ENCODE measurements around the gene PRKCSH.
"Not testable (repeated sequence)": the region's sequence is repeated elsewhere in the genome, so short reads cannot be mapped to it uniquely, and the experiment has no call there.

Gene PRKCSH

GRCh38 chr19:11435057-11435832, at the start of gene PRKCSH, which contains the start of gene ODAD3:
Gene PRKCSH, plus strand, starts transcription at chr19:11435635. Its CDS starts 483 bp downstream, at chr19:11436118.
Gene ODAD3, minus strand, starts transcription at chr19:11435121. Its CDS starts 105 bp downstream, at chr19:11435016.
- peak; percentile 93 to 94 for DNase-seq (ENCODE audit: low read depth in 2 of 2)

- DNase-seq (ENCODE audit: low read depth in 2 of 2), result no peak
Observed at GRCh38 chr19:11387162-11388034, 48.0 kb upstream of the PRKCSH start.

GRCh38 chr19:11390359-11390758, 45.1 kb upstream of the PRKCSH start:
- DNase-seq (ENCODE audit: low read depth in 2 of 2), result no peak

DNA sequence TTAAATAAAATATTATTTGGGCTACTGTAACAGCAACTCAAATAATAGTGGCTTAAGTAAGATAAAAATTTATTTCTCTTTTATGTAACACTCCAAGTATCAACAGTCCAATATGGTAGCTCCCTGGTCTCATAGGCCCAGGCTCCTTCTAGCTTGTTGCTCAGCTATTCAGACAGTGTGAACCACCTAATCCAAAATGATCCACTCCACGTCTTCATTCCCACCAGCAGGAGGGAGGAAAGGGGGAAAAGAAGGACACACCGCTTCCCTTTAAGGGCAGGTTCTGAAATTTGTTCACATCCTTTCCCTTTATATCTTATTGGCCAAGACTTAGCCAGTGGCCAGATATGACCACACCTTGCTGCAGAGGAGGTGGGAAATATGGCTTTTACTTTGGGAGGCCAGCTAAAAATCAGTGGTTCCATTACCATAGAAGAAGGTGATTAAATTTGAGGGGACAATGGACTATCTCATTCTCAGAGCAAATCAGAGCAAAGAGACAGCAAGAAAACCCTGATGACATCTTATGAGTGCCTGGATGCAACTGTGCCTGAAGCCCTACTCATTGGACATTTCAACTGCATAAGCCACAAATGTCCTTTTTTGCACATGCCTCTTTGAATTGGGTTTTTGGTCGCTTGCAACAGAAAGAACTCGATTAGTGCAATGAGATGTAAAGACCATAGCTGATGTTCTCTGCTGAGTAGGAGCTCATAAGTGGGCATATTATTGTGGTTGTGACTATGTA, 44.3 kb upstream of the PRKCSH start:
- no peak for DNase-seq (ENCODE audit: low read depth in 2 of 2)

DNA sequence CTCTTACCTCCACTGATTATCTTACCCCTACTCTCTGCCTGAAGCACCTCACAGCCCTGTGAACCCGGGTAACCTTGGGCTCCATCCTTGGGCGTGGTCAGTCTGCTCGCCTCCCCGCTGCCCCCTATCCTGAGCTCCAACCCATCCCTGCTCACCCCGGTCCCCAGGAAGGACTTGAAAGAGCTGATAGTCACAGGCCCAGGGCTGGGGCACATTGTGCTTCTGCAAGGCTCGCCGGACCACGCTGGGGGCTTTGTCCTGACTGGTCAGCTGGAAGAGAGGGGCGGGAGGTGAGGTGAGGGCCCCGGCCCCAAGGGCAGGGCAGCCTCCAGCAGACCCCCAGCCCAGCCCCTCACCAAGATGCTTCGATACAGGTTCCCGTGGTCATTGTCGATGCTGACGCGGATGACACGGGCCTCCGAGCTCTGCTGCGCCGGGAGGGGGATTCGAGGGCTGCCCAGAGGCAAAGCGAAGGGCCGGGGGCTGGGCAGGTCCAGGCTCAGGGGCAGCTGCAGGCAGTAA, 38.3 kb upstream of the PRKCSH start:
- no peak for DNase-seq (ENCODE audit: low read depth in 2 of 2)

- DNase-seq (ENCODE audit: low read depth in 2 of 2), result no peak
Observed at GRCh38 chr19:11399667-11400066, 35.8 kb upstream of the PRKCSH start.

- DNase-seq (ENCODE audit: low read depth in 2 of 2), result no peak
Observed at GRCh38 chr19:11400798-11401197, 34.6 kb upstream of the PRKCSH start.

GRCh38 chr19:11401808-11402543, 33.5 kb upstream of the PRKCSH start:
- no peak for DNase-seq (ENCODE audit: low read depth in 2 of 2)

DNA sequence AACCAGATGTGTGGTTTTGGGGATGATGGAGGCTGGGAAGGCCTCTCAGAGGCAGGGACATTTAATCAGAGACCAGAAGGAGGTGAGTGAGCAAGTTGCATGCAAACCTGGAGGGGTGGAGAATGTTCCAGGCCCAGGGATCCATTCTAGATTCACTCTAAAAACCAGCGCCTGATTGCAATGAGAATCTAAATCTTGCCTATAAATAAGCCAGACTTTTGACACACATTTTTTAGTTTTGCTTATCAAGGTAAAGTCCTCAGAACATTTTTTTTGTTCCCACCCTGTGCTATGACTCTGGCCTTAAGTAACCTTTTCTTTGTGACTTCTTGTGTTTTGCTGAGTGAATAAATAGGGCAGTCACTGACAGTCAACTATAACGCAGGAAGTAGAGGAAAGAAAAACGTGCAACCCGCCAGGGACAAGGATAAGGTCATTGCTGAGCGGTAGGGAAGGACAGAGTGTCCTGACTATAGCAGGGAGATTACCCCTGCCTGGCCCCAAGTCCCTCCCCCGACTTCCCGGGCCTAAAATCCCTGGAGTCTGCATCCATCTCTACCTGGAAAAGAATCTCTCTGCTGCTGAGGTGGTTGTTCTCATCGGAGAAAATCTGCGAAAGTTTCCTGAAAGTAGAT, 30.7 kb upstream of the PRKCSH start:
- no peak for DNase-seq (ENCODE audit: low read depth in 2 of 2)

DNA sequence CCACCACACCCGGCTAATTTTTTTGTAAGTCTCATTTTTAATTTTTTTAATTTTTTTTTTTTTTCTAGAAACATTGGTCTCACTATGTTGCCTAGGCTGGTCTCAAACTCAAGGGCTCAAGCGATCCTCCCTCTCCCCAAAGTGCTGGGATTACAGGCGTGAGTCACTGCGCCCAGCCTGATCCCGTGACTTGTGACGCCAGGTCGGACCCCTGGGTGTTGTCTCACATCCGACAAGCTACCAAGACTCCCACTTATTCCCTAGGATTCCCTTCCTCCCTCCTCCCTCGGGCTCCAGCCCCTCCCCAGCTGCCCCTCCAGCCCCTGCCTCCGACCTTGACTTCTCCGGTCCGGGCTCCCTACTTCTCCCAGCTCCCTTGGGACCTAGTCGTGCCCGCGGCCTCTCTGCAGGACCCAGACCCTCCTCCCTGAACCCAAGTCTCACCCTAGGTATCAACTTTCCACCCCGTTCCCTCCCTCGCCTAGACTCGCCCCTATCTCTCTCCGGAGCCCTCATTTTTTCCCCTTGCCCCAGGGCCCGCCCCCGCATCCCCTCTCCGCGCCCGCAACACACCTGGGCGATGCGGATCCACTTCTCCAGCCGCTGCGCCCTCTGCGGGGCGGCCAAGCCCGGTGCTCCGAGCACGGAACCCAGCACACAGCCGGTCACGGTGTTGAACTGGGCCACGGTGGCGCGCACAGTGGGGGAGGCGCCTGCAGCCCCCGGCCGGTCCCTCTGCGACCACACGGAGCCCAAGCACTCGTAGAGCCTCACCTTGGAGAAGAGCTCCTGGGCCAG, 29.4 kb upstream of the PRKCSH start:
- DNase-seq (ENCODE audit: low read depth in 2 of 2), result peak in 1 of 2 donors; percentile 41

DNA sequence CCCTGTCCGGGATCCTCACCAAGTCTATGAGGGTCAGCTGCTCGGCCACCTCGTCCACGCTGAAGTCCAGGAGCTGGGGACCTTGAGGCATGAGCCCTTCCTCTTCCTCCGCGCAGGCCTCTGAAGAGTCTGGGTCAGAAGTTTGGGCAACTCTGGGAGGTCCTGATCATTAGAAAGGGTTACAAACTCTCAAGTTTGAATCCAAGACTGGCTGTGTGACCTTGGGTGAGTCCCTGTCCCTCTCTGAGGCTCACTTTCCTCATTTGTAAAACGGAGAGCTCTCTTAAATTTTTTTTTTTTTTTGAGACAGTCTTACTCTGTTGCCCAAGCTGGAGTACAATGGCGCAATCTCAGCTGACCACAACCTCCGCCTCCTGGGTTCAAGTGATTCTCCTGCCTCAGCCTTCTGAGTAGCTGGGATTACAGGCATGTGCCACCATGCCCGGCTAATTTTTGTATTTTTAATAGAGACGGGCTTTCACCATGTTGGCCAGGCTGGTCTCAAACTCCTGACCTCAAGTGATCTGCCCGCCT, 28.7 kb upstream of the PRKCSH start:
- DNase-seq (ENCODE audit: low read depth in 2 of 2), result not testable (repeated sequence)

GRCh38 chr19:11408591-11408990, 26.8 kb upstream of the PRKCSH start:
- DNase-seq (ENCODE audit: low read depth in 2 of 2), result no peak

DNA sequence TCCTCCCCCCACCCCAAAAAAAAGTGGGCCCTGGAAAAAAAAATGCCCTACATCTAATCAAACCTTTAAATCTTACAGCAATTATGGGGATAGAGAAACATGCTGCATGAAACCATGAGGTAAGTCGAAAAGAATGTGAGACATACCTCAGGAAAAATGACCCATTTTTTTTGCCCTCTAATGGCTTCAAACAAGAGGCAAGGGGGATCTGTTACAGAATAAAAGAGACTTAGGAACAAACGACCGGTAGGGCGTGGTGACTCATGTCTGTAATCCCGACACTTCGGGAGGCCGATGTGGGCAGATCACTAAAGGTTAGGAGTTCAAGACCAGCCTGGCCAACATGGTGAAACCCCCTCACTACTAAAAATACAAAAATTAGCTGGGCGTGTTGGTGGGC, 24.8 kb upstream of the PRKCSH start:
- DNase-seq (ENCODE audit: low read depth in 2 of 2), result no peak

DNA sequence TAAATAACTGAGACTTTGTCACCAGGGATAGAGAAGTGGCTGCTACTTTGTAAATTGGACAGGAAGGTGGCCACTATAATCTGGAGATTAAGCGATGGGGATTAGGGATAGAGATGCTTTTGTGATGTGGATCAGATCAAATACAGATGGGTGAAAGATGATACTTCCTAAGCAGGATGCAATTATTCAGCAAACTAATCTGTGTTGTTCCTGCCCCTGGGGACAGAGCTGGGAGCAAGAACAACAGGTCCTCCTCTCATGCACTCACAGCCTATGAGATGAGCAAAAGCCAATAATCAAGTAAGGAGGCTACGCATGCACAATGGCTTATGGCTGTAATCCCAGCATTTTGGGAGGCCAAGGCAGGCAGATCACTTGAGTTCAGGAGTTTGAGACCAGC, 20.9 kb upstream of the PRKCSH start:
- no peak for DNase-seq (ENCODE audit: low read depth in 2 of 2)

DNA sequence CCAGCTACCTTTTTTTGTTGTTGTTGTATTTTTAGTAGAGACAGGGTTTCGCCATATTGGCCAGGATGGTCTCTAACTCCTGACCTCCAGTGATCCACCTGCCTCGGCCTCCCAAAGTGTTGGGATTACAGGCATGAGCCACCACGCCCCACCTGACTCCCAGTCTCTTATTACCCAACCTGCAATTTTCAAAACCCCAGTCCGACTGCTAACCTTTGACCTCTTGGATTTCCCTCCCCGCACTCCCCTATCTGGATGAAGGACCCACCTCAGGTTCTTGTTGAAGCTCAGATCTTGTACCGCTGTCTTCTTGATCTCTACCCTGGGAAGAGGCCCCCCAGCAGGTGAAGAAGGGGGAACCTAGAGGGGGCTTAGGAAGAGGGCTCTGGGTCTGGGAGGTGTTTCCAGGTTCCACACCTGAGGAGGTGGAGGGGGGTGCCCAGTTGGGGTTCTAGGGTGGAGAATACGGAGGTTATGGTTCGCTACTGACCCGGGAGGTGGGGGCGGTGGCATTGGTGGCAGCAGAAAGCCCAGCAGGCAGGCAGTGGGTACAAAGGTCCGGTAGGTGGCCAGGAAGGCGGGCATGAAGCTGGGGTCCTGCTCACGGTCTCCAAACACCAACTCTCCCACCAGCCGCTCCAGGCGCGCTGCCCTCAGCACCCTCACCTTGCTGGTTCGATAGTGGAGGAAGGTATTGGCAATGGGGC, 18.9 kb upstream of the PRKCSH start:
- DNase-seq (ENCODE audit: low read depth in 2 of 2), result no peak

DNA sequence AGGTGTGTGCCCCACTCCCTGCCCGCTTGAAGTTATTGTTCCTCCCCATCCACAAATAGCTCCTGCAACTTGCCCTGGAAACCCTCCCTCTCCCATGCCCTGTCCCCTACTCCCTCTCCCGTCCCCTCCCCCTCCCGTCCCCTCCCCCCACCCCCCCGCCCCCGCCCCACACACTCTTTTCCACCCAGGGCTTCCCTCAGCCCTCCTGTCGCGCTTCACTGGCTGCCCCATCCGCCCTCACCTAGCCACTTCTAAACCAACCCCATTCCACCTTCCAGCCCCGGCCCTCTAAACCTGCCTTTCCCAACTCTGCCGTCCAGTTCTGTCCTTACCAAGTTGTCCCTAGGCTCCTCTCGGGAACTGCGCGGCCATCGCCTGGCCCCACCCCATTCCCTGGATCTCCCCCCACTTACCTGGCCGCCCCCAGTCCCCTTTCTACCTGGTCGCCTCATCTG, 17.3 kb upstream of the PRKCSH start:
- DNase-seq (ENCODE audit: low read depth in 2 of 2), result no peak

- no peak for DNase-seq (ENCODE audit: low read depth in 2 of 2)
Observed at GRCh38 chr19:11418549-11419506, 16.6 kb upstream of the PRKCSH start, which contains the start of gene RGL3. Gene RGL3, minus strand, starts transcription at chr19:11419314. Its CDS starts 36 bp downstream, at chr19:11419278.
